Upper lobe of right lung (tissue), 1 donor: Measurements from ENCODE around the gene RHOT2. TPM values are rescaled to one million over a fixed set of nuclear protein-coding genes. Genes with fewer than 3 reads are reported as not detected.

ENCODE experiments used
- ATAC-seq: fragments of 200-7000 bp; cut with Tn5 transposase; one replicate; pipeline ENCODE4 v1.9.1; 2020; ENCODE audit warnings: mild to moderate bottlenecking, moderate library complexity
- DNase-seq: peaks from one replicate; pipeline ENCODE4 v3.0.0-alpha.2; 2020
- H3K27ac ChIP-seq: fragments of 200-600 bp; one replicate; pipeline ENCODE4 v1.8.0; 2022
- H3K27me3 ChIP-seq: fragments of 200-600 bp; one replicate; pipeline ENCODE4 v1.8.0; 2022; ENCODE audit warnings: mild to moderate bottlenecking
- H3K36me3 ChIP-seq: fragments of 200-600 bp; one replicate; pipeline ENCODE4 v1.8.0; 2022
- H3K4me1 ChIP-seq: fragments of 200-600 bp; one replicate; pipeline ENCODE4 v1.8.0; 2022
- H3K4me3 ChIP-seq: fragments of 200-600 bp; one replicate; pipeline ENCODE4 v1.8.0; 2022; ENCODE audit warnings: mild to moderate bottlenecking
- H3K9me3 ChIP-seq: fragments of 200-600 bp; one replicate; pipeline ENCODE4 v1.8.0; 2022
- intact Hi-C: fragments of 100-400 bp; cut with DNase I; formaldehyde crosslinking; loops from one replicate; pipeline ENCODE4 v1.11.0; 2022
- total RNA-seq: library from RNA; stranded (reverse); fragmentation: NEBNext Ultra II Directional; extraction: Animal tissue kit (Norgen Biotek cat#: 25700); gene quantifications from one replicate; pipeline ENCODE4 v1.2.1, GENCODE V29; 2021
- TF ChIP-seq, protein P1 (sequence below): fragments of 200-600 bp; IDR thresholded peaks from one replicate; pipeline ENCODE4 v1.8.0; 2022; ENCODE audit warnings: antibody characterized with exemption
- donor health status: DM: no; HTN: yes; CAD: no; lungs with severe emphysema.

RHOT2 gene
- total RNA-seq, 1 donor from 2014 or later, result 92.5 TPM

DNA sequence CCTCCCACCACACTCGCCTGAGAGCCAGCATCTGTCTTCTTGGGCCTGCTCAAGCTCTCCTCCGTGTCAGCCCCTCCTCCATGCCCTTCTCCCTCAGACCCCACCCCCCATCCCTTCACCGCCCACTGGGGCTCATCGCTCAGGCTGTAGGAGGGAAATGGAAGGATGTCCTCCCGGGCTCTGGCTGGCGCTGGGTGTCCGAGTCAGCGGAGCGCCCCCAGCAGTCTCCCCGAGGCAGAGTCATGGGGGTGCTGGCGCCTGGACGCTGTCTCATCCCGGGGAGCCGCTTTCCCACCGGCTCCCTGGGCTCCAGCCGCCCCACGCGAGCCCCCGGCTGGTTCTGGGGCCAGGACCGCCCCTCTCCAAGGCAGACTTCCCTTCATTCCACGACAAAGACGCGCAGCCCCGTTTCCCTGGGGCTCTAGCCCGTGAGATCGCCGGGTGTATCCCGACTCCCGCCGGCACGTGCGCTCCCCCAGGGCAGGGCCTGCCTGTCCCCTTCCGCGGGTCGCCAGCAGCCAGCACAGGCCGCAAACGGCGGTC, 52.6 kb downstream of the RHOT2 start:
- Histone ChIP-seq H3K27ac (peak overlapping the region; percentile 84), H3K27me3 (no peaks in the 10 kb centered on the region), H3K4me1 (peaks cover 24% of the 10 kb centered on the region), H3K36me3 (no peaks in the 10 kb centered on the region), H3K9me3 (no peaks in the 10 kb centered on the region), H3K4me3 (peak overlapping the region; percentile 85)
- intact Hi-C loops, result no loop called here
- DNase-seq, result no peak
- TF ChIP-seq, protein P1, sequence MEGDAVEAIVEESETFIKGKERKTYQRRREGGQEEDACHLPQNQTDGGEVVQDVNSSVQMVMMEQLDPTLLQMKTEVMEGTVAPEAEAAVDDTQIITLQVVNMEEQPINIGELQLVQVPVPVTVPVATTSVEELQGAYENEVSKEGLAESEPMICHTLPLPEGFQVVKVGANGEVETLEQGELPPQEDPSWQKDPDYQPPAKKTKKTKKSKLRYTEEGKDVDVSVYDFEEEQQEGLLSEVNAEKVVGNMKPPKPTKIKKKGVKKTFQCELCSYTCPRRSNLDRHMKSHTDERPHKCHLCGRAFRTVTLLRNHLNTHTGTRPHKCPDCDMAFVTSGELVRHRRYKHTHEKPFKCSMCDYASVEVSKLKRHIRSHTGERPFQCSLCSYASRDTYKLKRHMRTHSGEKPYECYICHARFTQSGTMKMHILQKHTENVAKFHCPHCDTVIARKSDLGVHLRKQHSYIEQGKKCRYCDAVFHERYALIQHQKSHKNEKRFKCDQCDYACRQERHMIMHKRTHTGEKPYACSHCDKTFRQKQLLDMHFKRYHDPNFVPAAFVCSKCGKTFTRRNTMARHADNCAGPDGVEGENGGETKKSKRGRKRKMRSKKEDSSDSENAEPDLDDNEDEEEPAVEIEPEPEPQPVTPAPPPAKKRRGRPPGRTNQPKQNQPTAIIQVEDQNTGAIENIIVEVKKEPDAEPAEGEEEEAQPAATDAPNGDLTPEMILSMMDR, result peak; percentile 20
- peak; percentile 1 for ATAC-seq

DNA sequence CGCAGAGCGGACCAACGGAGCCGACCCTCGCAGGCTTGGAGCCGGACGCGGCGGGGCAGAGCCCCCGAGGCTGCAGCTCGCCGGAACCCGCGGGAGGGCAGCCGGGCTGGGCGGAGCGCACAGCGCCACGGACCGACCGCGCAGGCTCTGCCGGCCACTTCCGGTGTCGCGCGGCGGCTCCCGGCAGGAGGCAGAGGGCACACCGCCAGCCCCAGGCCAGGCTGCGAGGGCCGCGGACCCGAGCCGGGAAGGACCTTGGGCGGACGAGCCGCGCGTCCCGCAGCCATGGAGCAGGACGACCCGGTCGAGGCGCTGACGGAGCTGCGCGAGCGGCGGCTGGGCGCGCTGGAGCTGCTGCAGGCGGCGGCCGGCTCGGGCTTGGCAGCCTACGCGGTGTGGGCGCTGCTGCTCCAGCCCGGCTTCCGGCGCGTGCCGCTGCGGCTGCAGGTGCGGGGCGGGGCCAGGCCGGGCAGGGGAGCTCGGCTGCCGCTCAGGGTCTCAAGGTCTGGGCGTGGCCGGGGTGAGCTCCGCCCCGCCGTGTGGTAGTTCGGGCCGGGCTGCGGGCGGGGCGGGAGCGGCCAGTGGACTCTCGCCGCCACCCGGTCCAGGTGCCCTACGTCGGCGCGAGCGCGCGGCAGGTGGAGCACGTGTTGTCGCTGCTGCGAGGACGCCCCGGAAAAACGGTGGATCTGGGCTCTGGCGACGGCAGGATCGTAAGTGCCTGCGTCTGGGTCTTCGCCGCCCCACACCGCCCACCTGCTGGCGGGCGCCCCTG, 53.2 kb downstream of the RHOT2 start, which contains the start of gene ANTKMT:
Gene ANTKMT (plus strand): TSS at position 157 of the 775 bp plus-strand sequence. CDS start 129 bp downstream, at position 286.
- H3K36me3 ChIP-seq, result no peaks in the 10 kb centered on the region
- ATAC-seq, result peak; percentile 91
- intact Hi-C loops, result no loop called here
- TF ChIP-seq, protein P1, result no peak
- peak within 1 kb of the TSS; percentile 85 for H3K4me3 ChIP-seq
- peak; percentile 93 for DNase-seq
- H3K27ac ChIP-seq, result peak within 1 kb of the TSS; percentile 84
- peaks cover 20% of the 10 kb centered on the region for H3K4me1 ChIP-seq
- no peaks in the 10 kb centered on the region for H3K9me3 ChIP-seq
- H3K27me3 ChIP-seq, result peaks cover under 1% of the 10 kb centered on the region

DNA sequence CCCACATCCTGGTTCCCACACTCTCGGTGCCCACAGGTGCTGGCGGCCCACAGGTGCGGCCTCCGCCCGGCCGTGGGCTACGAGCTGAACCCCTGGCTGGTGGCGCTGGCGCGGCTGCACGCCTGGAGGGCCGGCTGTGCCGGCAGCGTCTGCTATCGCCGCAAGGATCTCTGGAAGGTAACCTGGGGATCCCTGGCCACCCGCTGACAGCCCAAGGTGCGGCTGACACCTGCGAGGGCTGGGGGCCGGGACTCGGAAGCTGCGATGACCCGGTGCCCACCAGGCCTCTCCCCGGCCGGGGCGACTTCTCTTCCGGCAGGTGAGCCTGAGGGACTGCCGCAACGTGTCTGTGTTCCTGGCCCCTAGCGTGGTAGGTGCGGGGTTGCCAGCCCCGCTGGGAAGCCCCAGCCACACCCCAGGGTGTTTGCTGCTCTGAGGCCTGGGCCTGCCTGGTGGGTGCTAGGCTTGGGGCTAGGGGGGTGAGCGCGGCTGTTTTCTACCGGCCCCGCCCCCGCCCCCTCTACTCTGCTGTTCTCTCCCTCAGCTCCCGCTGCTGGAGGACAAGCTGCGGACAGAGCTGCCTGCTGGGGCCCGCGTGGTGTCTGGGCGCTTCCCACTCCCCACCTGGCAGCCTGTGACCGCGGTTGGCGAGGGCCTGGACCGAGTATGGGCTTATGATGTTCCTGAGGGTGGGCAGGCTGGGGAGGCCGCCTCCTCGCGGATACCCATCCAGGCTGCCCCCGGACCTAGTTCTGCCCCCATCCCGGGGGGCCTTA, 54.0 kb downstream of the RHOT2 start:
- H3K36me3 ChIP-seq, result no peaks in the 10 kb centered on the region
- intact Hi-C loops, result no loop called here
- no peaks in the 10 kb centered on the region for H3K9me3 ChIP-seq
- H3K27ac ChIP-seq, result peak overlapping the region; percentile 84
- TF ChIP-seq, protein P1, result no peak
- ATAC-seq (no peak), DNase-seq (no peak)
- H3K27me3 ChIP-seq, result peaks cover 5% of the 10 kb centered on the region
- peak overlapping the region; percentile 85 for H3K4me3 ChIP-seq
- H3K4me1 ChIP-seq, result peaks cover 18% of the 10 kb centered on the region

DNA sequence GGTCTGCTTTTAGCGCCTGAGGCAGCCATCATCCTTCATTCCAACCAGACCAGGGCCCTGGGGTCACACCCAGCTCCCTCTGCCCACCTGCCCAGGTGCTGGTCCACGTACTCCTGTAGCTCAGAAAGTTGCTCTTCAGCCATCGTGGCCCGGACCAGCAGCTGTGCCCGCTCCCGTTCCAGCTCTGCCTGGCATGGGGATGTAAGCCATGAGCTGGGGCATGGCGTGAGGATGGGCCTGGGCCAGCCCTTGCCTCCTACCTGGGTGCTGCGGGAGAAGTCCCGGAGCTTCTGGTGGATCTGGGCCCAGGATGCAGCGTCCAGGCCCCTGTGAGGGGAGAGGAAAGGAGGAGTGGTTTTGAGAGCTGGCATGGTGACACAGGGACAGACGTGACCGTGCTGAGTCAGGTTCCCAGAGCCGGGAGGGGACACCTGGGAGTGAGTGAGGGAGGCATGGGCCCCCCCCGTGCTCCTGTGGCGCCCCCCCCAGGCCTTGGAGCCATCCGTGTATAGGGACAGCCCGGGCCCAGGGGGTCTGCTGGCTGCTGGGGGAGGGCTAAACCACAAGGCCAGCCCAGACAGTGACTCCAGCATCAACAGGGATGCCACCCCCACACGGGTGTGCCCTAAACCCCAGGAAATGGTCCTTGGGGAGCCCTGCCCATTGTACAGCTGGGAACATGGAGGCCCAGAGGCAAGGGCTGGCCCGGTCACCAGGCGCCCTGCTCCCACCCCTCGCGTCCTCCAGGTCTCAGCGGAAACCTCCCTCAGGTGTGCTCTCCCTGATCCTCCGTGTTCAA, 55.1 kb downstream of the RHOT2 start:
- intact Hi-C loops, result no loop called here
- no peaks in the 10 kb centered on the region for H3K9me3 ChIP-seq
- TF ChIP-seq, protein P1, result no peak
- no peak overlapping the region for H3K27ac ChIP-seq
- peaks cover 15% of the 10 kb centered on the region for H3K27me3 ChIP-seq
- ATAC-seq (no peak), DNase-seq (no peak)
- H3K4me3 ChIP-seq, result no peak overlapping the region
- no peaks in the 10 kb centered on the region for H3K36me3 ChIP-seq
- H3K4me1 ChIP-seq, result peaks cover 28% of the 10 kb centered on the region

DNA sequence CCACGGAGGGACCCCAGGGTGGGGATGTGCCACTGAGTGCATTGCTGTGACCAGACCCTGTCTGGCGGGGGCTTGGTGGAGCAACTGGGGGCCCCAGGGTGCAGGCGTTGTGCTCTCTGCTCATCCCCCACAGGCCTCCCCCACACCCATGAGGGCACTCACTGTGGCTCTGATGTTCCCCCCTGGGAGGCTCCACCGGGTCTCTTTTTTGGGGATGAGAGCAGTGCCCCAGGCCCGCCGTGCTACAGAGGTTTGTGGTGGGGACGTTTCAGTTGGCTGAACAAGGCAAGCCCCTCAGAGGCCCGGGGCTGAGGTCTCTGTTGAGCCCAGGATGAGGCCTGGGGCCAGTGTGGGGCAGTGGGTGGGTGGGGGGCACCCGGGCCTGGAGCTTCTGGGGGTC, 55.8 kb downstream of the RHOT2 start:
- TF ChIP-seq, protein P1, result no peak
- Histone ChIP-seq H3K27me3 (peaks cover 16% of the 10 kb centered on the region), H3K27ac (no peak overlapping the region), H3K4me3 (no peak overlapping the region), H3K9me3 (no peaks in the 10 kb centered on the region), H3K4me1 (peaks cover 35% of the 10 kb centered on the region), H3K36me3 (no peaks in the 10 kb centered on the region)
- ATAC-seq (no peak), DNase-seq (no peak)
- intact Hi-C loops, result no loop called here
